Liver (tissue), 3 donors: ENCODE results near the gene OXCT1.

Experiments used
- GABPA ChIP-seq, 2 donors: IDR thresholded peaks in 1 of 2; conservative IDR thresholded peaks in 1 of 2; 2 replicates each; pipeline ENCODE4 v1.6.1; 2016; ENCODE audit warnings: antibody characterized with exemption in 2 of 2, mild to moderate bottlenecking in 1 of 2, moderate library complexity in 1 of 2
- HNF4G ChIP-seq: IDR thresholded peaks from 2 replicates; pipeline ENCODE4 v1.6.1; 2016; ENCODE audit warnings: antibody characterized with exemption
- JUND ChIP-seq, 2 donors: IDR thresholded peaks; 2 replicates each; pipeline ENCODE4 v1.6.1; 2016; ENCODE audit warnings: antibody characterized with exemption in 2 of 2
- NR2F2 ChIP-seq: IDR thresholded peaks from 2 replicates; pipeline ENCODE4 v1.6.1; 2016; ENCODE audit warnings: antibody characterized with exemption
- RAD21 ChIP-seq, 2 donors: IDR thresholded peaks; 2 replicates each; pipeline ENCODE4 v1.6.1; 2016; ENCODE audit warnings: antibody characterized with exemption in 2 of 2, mild to moderate bottlenecking in 2 of 2
- SP1 ChIP-seq: IDR thresholded peaks from 2 replicates; pipeline ENCODE4 v1.6.1; 2018; ENCODE audit warnings: antibody characterized with exemption, mild to moderate bottlenecking
- TAF1 ChIP-seq: conservative IDR thresholded peaks from 2 replicates; pipeline ENCODE4 v1.6.1; 2016; ENCODE audit warnings: antibody characterized with exemption, mild to moderate bottlenecking
- YY1 ChIP-seq: IDR thresholded peaks from 2 replicates; pipeline ENCODE4 v1.6.1; 2016; ENCODE audit warnings: antibody characterized with exemption, mild to moderate bottlenecking
- TF ChIP-seq, protein P1 (sequence below): fragments of 150-350 bp; IDR thresholded peaks from 2 replicates; pipeline ENCODE4 v1.5.1; 2017; ENCODE audit warnings: improper control_type of control experiment, low read depth, low read length; ENCODE audit not compliant: missing input control
- TF ChIP-seq, protein P2 (sequence below): IDR thresholded peaks from 2 replicates; pipeline ENCODE4 v1.6.1; 2016; ENCODE audit warnings: antibody characterized with exemption
- TF ChIP-seq, protein P3 (sequence below): IDR thresholded peaks from 2 replicates; pipeline ENCODE4 v1.6.1; 2016; ENCODE audit warnings: antibody characterized with exemption
- TF ChIP-seq, protein P4 (sequence below): IDR thresholded peaks from 2 replicates; pipeline ENCODE4 v1.6.1; 2016; ENCODE audit warnings: antibody characterized with exemption, mild to moderate bottlenecking
- TF ChIP-seq, protein P5 (sequence below): IDR thresholded peaks from 2 replicates; pipeline ENCODE4 v1.6.1; 2016; ENCODE audit warnings: antibody characterized with exemption
- donor health status: healthy.
- donor health status: healthy.

DNA sequence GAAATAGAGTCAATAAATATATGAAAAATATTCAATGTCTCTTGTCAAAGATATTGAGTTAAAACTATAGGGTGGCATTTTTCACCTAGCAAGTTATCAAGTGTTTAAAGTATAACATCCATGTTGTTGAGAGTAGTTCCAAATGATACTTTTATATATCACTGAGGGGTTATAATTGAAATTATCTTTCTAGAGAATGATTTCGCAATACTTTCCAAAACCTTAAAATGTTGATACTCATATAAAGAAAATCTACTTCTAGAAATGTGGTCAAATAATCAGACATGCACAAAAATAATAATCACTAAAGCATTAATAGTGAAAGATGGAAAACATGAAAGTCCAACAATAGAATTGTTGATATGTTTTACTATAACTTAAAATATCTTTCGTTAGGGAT is 50.1 kb downstream of the OXCT1 start:
- TF ChIP-seq GABPA (IDR thresholded peaks at IDR 0.05 in 1 of 2, conservative IDR thresholded peaks at IDR 0.05 in 1 of 2) (no peak), NR2F2 (no peak), YY1 (no peak), RAD21 (IDR thresholded peaks at IDR 0.05) (no peak), HNF4G (no peak), SP1 (no peak), TAF1 (no peak), JUND (IDR thresholded peaks at IDR 0.05) (no peak)
- TF ChIP-seq, protein P1, sequence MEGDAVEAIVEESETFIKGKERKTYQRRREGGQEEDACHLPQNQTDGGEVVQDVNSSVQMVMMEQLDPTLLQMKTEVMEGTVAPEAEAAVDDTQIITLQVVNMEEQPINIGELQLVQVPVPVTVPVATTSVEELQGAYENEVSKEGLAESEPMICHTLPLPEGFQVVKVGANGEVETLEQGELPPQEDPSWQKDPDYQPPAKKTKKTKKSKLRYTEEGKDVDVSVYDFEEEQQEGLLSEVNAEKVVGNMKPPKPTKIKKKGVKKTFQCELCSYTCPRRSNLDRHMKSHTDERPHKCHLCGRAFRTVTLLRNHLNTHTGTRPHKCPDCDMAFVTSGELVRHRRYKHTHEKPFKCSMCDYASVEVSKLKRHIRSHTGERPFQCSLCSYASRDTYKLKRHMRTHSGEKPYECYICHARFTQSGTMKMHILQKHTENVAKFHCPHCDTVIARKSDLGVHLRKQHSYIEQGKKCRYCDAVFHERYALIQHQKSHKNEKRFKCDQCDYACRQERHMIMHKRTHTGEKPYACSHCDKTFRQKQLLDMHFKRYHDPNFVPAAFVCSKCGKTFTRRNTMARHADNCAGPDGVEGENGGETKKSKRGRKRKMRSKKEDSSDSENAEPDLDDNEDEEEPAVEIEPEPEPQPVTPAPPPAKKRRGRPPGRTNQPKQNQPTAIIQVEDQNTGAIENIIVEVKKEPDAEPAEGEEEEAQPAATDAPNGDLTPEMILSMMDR = no peak
- TF ChIP-seq, protein P2, sequence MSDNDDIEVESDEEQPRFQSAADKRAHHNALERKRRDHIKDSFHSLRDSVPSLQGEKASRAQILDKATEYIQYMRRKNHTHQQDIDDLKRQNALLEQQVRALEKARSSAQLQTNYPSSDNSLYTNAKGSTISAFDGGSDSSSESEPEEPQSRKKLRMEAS = no peak
- TF ChIP-seq, protein P3, sequence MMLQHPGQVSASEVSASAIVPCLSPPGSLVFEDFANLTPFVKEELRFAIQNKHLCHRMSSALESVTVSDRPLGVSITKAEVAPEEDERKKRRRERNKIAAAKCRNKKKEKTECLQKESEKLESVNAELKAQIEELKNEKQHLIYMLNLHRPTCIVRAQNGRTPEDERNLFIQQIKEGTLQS = no peak
- TF ChIP-seq, protein P4, sequence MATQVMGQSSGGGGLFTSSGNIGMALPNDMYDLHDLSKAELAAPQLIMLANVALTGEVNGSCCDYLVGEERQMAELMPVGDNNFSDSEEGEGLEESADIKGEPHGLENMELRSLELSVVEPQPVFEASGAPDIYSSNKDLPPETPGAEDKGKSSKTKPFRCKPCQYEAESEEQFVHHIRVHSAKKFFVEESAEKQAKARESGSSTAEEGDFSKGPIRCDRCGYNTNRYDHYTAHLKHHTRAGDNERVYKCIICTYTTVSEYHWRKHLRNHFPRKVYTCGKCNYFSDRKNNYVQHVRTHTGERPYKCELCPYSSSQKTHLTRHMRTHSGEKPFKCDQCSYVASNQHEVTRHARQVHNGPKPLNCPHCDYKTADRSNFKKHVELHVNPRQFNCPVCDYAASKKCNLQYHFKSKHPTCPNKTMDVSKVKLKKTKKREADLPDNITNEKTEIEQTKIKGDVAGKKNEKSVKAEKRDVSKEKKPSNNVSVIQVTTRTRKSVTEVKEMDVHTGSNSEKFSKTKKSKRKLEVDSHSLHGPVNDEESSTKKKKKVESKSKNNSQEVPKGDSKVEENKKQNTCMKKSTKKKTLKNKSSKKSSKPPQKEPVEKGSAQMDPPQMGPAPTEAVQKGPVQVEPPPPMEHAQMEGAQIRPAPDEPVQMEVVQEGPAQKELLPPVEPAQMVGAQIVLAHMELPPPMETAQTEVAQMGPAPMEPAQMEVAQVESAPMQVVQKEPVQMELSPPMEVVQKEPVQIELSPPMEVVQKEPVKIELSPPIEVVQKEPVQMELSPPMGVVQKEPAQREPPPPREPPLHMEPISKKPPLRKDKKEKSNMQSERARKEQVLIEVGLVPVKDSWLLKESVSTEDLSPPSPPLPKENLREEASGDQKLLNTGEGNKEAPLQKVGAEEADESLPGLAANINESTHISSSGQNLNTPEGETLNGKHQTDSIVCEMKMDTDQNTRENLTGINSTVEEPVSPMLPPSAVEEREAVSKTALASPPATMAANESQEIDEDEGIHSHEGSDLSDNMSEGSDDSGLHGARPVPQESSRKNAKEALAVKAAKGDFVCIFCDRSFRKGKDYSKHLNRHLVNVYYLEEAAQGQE = no peak
- TF ChIP-seq, protein P5, sequence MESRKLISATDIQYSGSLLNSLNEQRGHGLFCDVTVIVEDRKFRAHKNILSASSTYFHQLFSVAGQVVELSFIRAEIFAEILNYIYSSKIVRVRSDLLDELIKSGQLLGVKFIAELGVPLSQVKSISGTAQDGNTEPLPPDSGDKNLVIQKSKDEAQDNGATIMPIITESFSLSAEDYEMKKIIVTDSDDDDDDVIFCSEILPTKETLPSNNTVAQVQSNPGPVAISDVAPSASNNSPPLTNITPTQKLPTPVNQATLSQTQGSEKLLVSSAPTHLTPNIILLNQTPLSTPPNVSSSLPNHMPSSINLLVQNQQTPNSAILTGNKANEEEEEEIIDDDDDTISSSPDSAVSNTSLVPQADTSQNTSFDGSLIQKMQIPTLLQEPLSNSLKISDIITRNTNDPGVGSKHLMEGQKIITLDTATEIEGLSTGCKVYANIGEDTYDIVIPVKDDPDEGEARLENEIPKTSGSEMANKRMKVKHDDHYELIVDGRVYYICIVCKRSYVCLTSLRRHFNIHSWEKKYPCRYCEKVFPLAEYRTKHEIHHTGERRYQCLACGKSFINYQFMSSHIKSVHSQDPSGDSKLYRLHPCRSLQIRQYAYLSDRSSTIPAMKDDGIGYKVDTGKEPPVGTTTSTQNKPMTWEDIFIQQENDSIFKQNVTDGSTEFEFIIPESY = no peak
